ENCODE results near the gene PPP2R2B.

Gene PPP2R2B

GRCh38 chr5:146607659-146608332, 270.8 kb downstream of the PPP2R2B start:
- Histone ChIP-seq H3K9ac (ENCODE audit: low read depth in 1 of 2, low read length in 2 of 2) (no peak overlapping the region), H3K9me3 (ENCODE audit: control insufficient read depth in 2 of 2, low read length in 2 of 2) (no peaks in the 10 kb centered on the region), H3K4me3 (ENCODE audit: low read length in 2 of 2) (no peak overlapping the region), H3K27me3 (ENCODE audit: control insufficient read depth in 2 of 2, insufficient read depth in 2 of 2, low read length in 2 of 2) (no peaks in the 10 kb centered on the region), H3K36me3 (ENCODE audit: control insufficient read depth in 2 of 2, insufficient read depth in 2 of 2, low read length in 2 of 2) (no peaks in the 10 kb centered on the region), H3K4me1 (ENCODE audit: control insufficient read depth in 2 of 2, insufficient read depth in 2 of 2, low read length in 2 of 2) (no peaks in the 10 kb centered on the region), H3K27ac (ENCODE audit: low read depth in 2 of 2, low read length in 2 of 2) (no peak overlapping the region)

- H3K9me3 ChIP-seq (ENCODE audit: control insufficient read depth in 2 of 2, low read length in 2 of 2), result no peaks in the 10 kb centered on the region
- no peak overlapping the region for H3K9ac ChIP-seq (ENCODE audit: low read depth in 1 of 2, low read length in 2 of 2)
- H3K4me1 ChIP-seq (ENCODE audit: control insufficient read depth in 2 of 2, insufficient read depth in 2 of 2, low read length in 2 of 2), result no peaks in the 10 kb centered on the region
- no peaks in the 10 kb centered on the region for H3K36me3 ChIP-seq (ENCODE audit: control insufficient read depth in 2 of 2, insufficient read depth in 2 of 2, low read length in 2 of 2)
- H3K27ac ChIP-seq (ENCODE audit: low read depth in 2 of 2, low read length in 2 of 2), result no peak overlapping the region
- H3K4me3 ChIP-seq (ENCODE audit: low read length in 2 of 2), result no peak overlapping the region
- no peaks in the 10 kb centered on the region for H3K27me3 ChIP-seq (ENCODE audit: control insufficient read depth in 2 of 2, insufficient read depth in 2 of 2, low read length in 2 of 2)
Measured at GRCh38 chr5:146606893-146607292, 271.7 kb downstream of the PPP2R2B start.

- H3K36me3 ChIP-seq (ENCODE audit: control insufficient read depth in 2 of 2, insufficient read depth in 2 of 2, low read length in 2 of 2), result no peaks in the 10 kb centered on the region
- no peak overlapping the region for H3K9ac ChIP-seq (ENCODE audit: low read depth in 1 of 2, low read length in 2 of 2)
- no peak overlapping the region for H3K27ac ChIP-seq (ENCODE audit: low read depth in 2 of 2, low read length in 2 of 2)
- no peak overlapping the region for H3K4me3 ChIP-seq (ENCODE audit: low read length in 2 of 2)
- no peaks in the 10 kb centered on the region for H3K4me1 ChIP-seq (ENCODE audit: control insufficient read depth in 2 of 2, insufficient read depth in 2 of 2, low read length in 2 of 2)
- no peaks in the 10 kb centered on the region for H3K9me3 ChIP-seq (ENCODE audit: control insufficient read depth in 2 of 2, low read length in 2 of 2)
- no peaks in the 10 kb centered on the region for H3K27me3 ChIP-seq (ENCODE audit: control insufficient read depth in 2 of 2, insufficient read depth in 2 of 2, low read length in 2 of 2)
Measured at GRCh38 chr5:146600376-146600775, 278.2 kb downstream of the PPP2R2B start.

- no peaks in the 10 kb centered on the region for H3K36me3 ChIP-seq (ENCODE audit: control insufficient read depth in 2 of 2, insufficient read depth in 2 of 2, low read length in 2 of 2)
- no peak overlapping the region for H3K9ac ChIP-seq (ENCODE audit: low read depth in 1 of 2, low read length in 2 of 2)
- H3K4me3 ChIP-seq (ENCODE audit: low read length in 2 of 2), result no peak overlapping the region
- H3K9me3 ChIP-seq (ENCODE audit: control insufficient read depth in 2 of 2, low read length in 2 of 2), result no peaks in the 10 kb centered on the region
- no peak overlapping the region for H3K27ac ChIP-seq (ENCODE audit: low read depth in 2 of 2, low read length in 2 of 2)
- no peaks in the 10 kb centered on the region for H3K4me1 ChIP-seq (ENCODE audit: control insufficient read depth in 2 of 2, insufficient read depth in 2 of 2, low read length in 2 of 2)
- no peaks in the 10 kb centered on the region for H3K27me3 ChIP-seq (ENCODE audit: control insufficient read depth in 2 of 2, insufficient read depth in 2 of 2, low read length in 2 of 2)
Measured at GRCh38 chr5:146599261-146599660, 279.3 kb downstream of the PPP2R2B start.

GRCh38 chr5:146595088-146595487, 283.5 kb downstream of the PPP2R2B start:
- H3K36me3 ChIP-seq (ENCODE audit: control insufficient read depth in 2 of 2, insufficient read depth in 2 of 2, low read length in 2 of 2), result no peaks in the 10 kb centered on the region
- no peaks in the 10 kb centered on the region for H3K27me3 ChIP-seq (ENCODE audit: control insufficient read depth in 2 of 2, insufficient read depth in 2 of 2, low read length in 2 of 2)
- no peak overlapping the region for H3K4me3 ChIP-seq (ENCODE audit: low read length in 2 of 2)
- H3K27ac ChIP-seq (ENCODE audit: low read depth in 2 of 2, low read length in 2 of 2), result no peak overlapping the region
- H3K4me1 ChIP-seq (ENCODE audit: control insufficient read depth in 2 of 2, insufficient read depth in 2 of 2, low read length in 2 of 2), result no peaks in the 10 kb centered on the region
- no peaks in the 10 kb centered on the region for H3K9me3 ChIP-seq (ENCODE audit: control insufficient read depth in 2 of 2, low read length in 2 of 2)
- no peak overlapping the region for H3K9ac ChIP-seq (ENCODE audit: low read depth in 1 of 2, low read length in 2 of 2)

GRCh38 chr5:146592352-146592751, 286.2 kb downstream of the PPP2R2B start:
- no peaks in the 10 kb centered on the region for H3K9me3 ChIP-seq (ENCODE audit: control insufficient read depth in 2 of 2, low read length in 2 of 2)
- H3K27ac ChIP-seq (ENCODE audit: low read depth in 2 of 2, low read length in 2 of 2), result no peak overlapping the region
- H3K4me3 ChIP-seq (ENCODE audit: low read length in 2 of 2), result no peak overlapping the region
- H3K36me3 ChIP-seq (ENCODE audit: control insufficient read depth in 2 of 2, insufficient read depth in 2 of 2, low read length in 2 of 2), result no peaks in the 10 kb centered on the region
- H3K9ac ChIP-seq (ENCODE audit: low read depth in 1 of 2, low read length in 2 of 2), result no peak overlapping the region
- H3K4me1 ChIP-seq (ENCODE audit: control insufficient read depth in 2 of 2, insufficient read depth in 2 of 2, low read length in 2 of 2), result peaks cover 0 to 2% of the 10 kb centered on the region in 2 donors
- no peaks in the 10 kb centered on the region for H3K27me3 ChIP-seq (ENCODE audit: control insufficient read depth in 2 of 2, insufficient read depth in 2 of 2, low read length in 2 of 2)

GRCh38 chr5:146589028-146589345, 289.6 kb downstream of the PPP2R2B start:
- Histone ChIP-seq H3K27ac (ENCODE audit: low read depth in 2 of 2, low read length in 2 of 2) (no peak overlapping the region), H3K4me1 (ENCODE audit: control insufficient read depth in 2 of 2, insufficient read depth in 2 of 2, low read length in 2 of 2) (peaks cover 0 to 2% of the 10 kb centered on the region in 2 donors), H3K4me3 (ENCODE audit: low read length in 2 of 2) (no peak overlapping the region), H3K36me3 (ENCODE audit: control insufficient read depth in 2 of 2, insufficient read depth in 2 of 2, low read length in 2 of 2) (no peaks in the 10 kb centered on the region), H3K9ac (ENCODE audit: low read depth in 1 of 2, low read length in 2 of 2) (no peak overlapping the region), H3K9me3 (ENCODE audit: control insufficient read depth in 2 of 2, low read length in 2 of 2) (no peaks in the 10 kb centered on the region), H3K27me3 (ENCODE audit: control insufficient read depth in 2 of 2, insufficient read depth in 2 of 2, low read length in 2 of 2) (no peaks in the 10 kb centered on the region)

GRCh38 chr5:146588331-146589027, 290.1 kb downstream of the PPP2R2B start:
- H3K9me3 ChIP-seq (ENCODE audit: control insufficient read depth in 2 of 2, low read length in 2 of 2), result no peaks in the 10 kb centered on the region
- no peak overlapping the region for H3K27ac ChIP-seq (ENCODE audit: low read depth in 2 of 2, low read length in 2 of 2)
- H3K4me3 ChIP-seq (ENCODE audit: low read length in 2 of 2), result no peak overlapping the region
- H3K4me1 ChIP-seq (ENCODE audit: control insufficient read depth in 2 of 2, insufficient read depth in 2 of 2, low read length in 2 of 2), result peaks cover 0 to 2% of the 10 kb centered on the region in 2 donors
- H3K36me3 ChIP-seq (ENCODE audit: control insufficient read depth in 2 of 2, insufficient read depth in 2 of 2, low read length in 2 of 2), result no peaks in the 10 kb centered on the region
- H3K27me3 ChIP-seq (ENCODE audit: control insufficient read depth in 2 of 2, insufficient read depth in 2 of 2, low read length in 2 of 2), result no peaks in the 10 kb centered on the region
- H3K9ac ChIP-seq (ENCODE audit: low read depth in 1 of 2, low read length in 2 of 2), result no peak overlapping the region

- H3K4me1 ChIP-seq (ENCODE audit: control insufficient read depth in 2 of 2, insufficient read depth in 2 of 2, low read length in 2 of 2), result peaks cover 0 to 2% of the 10 kb centered on the region in 2 donors
- no peaks in the 10 kb centered on the region for H3K27me3 ChIP-seq (ENCODE audit: control insufficient read depth in 2 of 2, insufficient read depth in 2 of 2, low read length in 2 of 2)
- H3K4me3 ChIP-seq (ENCODE audit: low read length in 2 of 2), result no peak overlapping the region
- no peak overlapping the region for H3K9ac ChIP-seq (ENCODE audit: low read depth in 1 of 2, low read length in 2 of 2)
- H3K9me3 ChIP-seq (ENCODE audit: control insufficient read depth in 2 of 2, low read length in 2 of 2), result no peaks in the 10 kb centered on the region
- H3K27ac ChIP-seq (ENCODE audit: low read depth in 2 of 2, low read length in 2 of 2), result no peak overlapping the region
- H3K36me3 ChIP-seq (ENCODE audit: control insufficient read depth in 2 of 2, insufficient read depth in 2 of 2, low read length in 2 of 2), result no peaks in the 10 kb centered on the region
Measured at GRCh38 chr5:146586752-146587151, 291.8 kb downstream of the PPP2R2B start.

- H3K4me3 ChIP-seq (ENCODE audit: low read length in 2 of 2), result no peak overlapping the region
- H3K9me3 ChIP-seq (ENCODE audit: control insufficient read depth in 2 of 2, low read length in 2 of 2), result no peaks in the 10 kb centered on the region
- no peak overlapping the region for H3K9ac ChIP-seq (ENCODE audit: low read depth in 1 of 2, low read length in 2 of 2)
- H3K4me1 ChIP-seq (ENCODE audit: control insufficient read depth in 2 of 2, insufficient read depth in 2 of 2, low read length in 2 of 2), result peaks cover 2 to 3% of the 10 kb centered on the region in 2 donors
- no peaks in the 10 kb centered on the region for H3K27me3 ChIP-seq (ENCODE audit: control insufficient read depth in 2 of 2, insufficient read depth in 2 of 2, low read length in 2 of 2)
- no peaks in the 10 kb centered on the region for H3K36me3 ChIP-seq (ENCODE audit: control insufficient read depth in 2 of 2, insufficient read depth in 2 of 2, low read length in 2 of 2)
- H3K27ac ChIP-seq (ENCODE audit: low read depth in 2 of 2, low read length in 2 of 2), result no peak overlapping the region
Measured at GRCh38 chr5:146584750-146585149, 293.8 kb downstream of the PPP2R2B start.

Data from mucosa of rectum (tissue), 2 donors.